OCI-LY1 (cell line): ENCODE results near the gene RAB19.
A peak's percentile ranks its signal among the peaks of the same experiment; 100 is the strongest.

Experiments used
- H2AFZ ChIP-seq: fragments of 200-600 bp; sonication (generic), shearing (Covaris generic); 2 replicates; pipeline ENCODE4 v1.6.0; 2014; ENCODE audit warnings: antibody characterized with exemption, mild to moderate bottlenecking, low read length
- H3F3A ChIP-seq: fragments of 200-600 bp; sonication (generic), shearing (Covaris generic); 2 replicates; pipeline ENCODE4 v1.6.0; 2014; ENCODE audit warnings: mild to moderate bottlenecking, antibody characterized with exemption, low read length, moderate library complexity; ENCODE audit not compliant: insufficient read depth
- H3K27ac ChIP-seq: fragments of 200-600 bp; sonication (generic); 2 replicates; pipeline ENCODE4 v1.5.1; 2014; ENCODE audit warnings: low read length, mixed run types, mild to moderate bottlenecking, low read depth; ENCODE audit not compliant: poor library complexity, severe bottlenecking
- H3K27me3 ChIP-seq: fragments of 200-600 bp; sonication (generic); 2 replicates; pipeline ENCODE4 v1.6.0; 2014; ENCODE audit warnings: antibody characterized with exemption, mild to moderate bottlenecking, low read length, moderate library complexity; ENCODE audit not compliant: insufficient read depth
- H3K36me3 ChIP-seq: fragments of 200-600 bp; sonication (generic); 2 replicates; pipeline ENCODE4 v1.6.1; 2014; ENCODE audit warnings: mild to moderate bottlenecking, antibody characterized with exemption, low read length, moderate library complexity, mixed read lengths; ENCODE audit not compliant: insufficient read depth
- H3K4me1 ChIP-seq: fragments of 200-600 bp; sonication (generic); 2 replicates; pipeline ENCODE4 v1.5.1; 2014; ENCODE audit warnings: mild to moderate bottlenecking, low read length, moderate library complexity; ENCODE audit not compliant: insufficient read depth, severe bottlenecking
- H3K4me2 ChIP-seq: fragments of 200-600 bp; sonication (generic), shearing (Covaris generic); 2 replicates; pipeline ENCODE4 v1.6.1; 2014; ENCODE audit warnings: low read length
- H3K4me3 ChIP-seq: fragments of 200-600 bp; sonication (generic); 2 replicates; pipeline ENCODE4 v1.5.1; 2014; ENCODE audit warnings: low read length, low read depth, mild to moderate bottlenecking, mixed read lengths; ENCODE audit not compliant: poor library complexity, severe bottlenecking
- H3K79me2 ChIP-seq: fragments of 200-600 bp; shearing (Covaris generic); 2 replicates; pipeline ENCODE4 v1.6.1; 2016; ENCODE audit warnings: mixed run types, low read length, mixed read lengths; ENCODE audit not compliant: insufficient read depth
- H3K9ac ChIP-seq: fragments of 200-600 bp; sonication (generic), shearing (Covaris generic); 2 replicates; pipeline ENCODE4 v1.6.1; 2014; ENCODE audit warnings: mild to moderate bottlenecking, low read length, mixed read lengths
- H3K9me2 ChIP-seq: fragments of 200-600 bp; sonication (generic), shearing (Covaris generic); 2 replicates; pipeline ENCODE4 v1.6.1; 2014; ENCODE audit warnings: low read depth, mild to moderate bottlenecking, low read length, mixed read lengths
- H3K9me3 ChIP-seq: fragments of 200-600 bp; shearing (Covaris generic); 2 replicates; pipeline ENCODE4 v1.6.1; 2014; ENCODE audit warnings: low read length, mixed read lengths
- H4K20me1 ChIP-seq: fragments of 200-600 bp; sonication (generic), shearing (Covaris generic); 2 replicates; pipeline ENCODE4 v1.6.0; 2016; ENCODE audit warnings: mild to moderate bottlenecking, low read length; ENCODE audit not compliant: insufficient read depth
- CTCF ChIP-seq: fragments of 200-600 bp; sonication (generic), shearing (Covaris generic); IDR thresholded peaks from 2 replicates; pipeline ENCODE4 v1.5.1; 2017; ENCODE audit warnings: mild to moderate bottlenecking, antibody characterized with exemption, low read length, moderate library complexity, mixed read lengths
- EZH2 ChIP-seq: fragments of 200-600 bp; sonication (generic), shearing (Covaris generic); IDR thresholded peaks from 2 replicates; pipeline ENCODE4 v1.8.0; 2017; ENCODE audit warnings: borderline replicate concordance, mixed run types, mild to moderate bottlenecking, antibody characterized with exemption, low read length, moderate library complexity, mixed read lengths

The RAB19 gene

GRCh38 chr7:140403878-140404564 lies at the start of gene RAB19:
TSS of gene RAB19 (plus strand) at chr7:140404058. CDS start at chr7:140407647, 3,589 bp downstream.
- Histone ChIP-seq H3K4me3 (peak within 1 kb of the TSS; percentile 65), H3F3A (no peaks in the 10 kb centered on the region), H3K36me3 (no peaks in the 10 kb centered on the region), H3K4me1 (peaks cover 12% of the 10 kb centered on the region), H3K27me3 (peaks cover 7% of the 10 kb centered on the region; the same call in 1 of the 2 replicates), H3K27ac (no peak within 1 kb of the TSS), H2AFZ (peak within 1 kb of the TSS; percentile 93; the same call in 1 of the 2 replicates), H3K9ac (peak within 1 kb of the TSS; percentile 48; the same call in 1 of the 2 replicates), H3K9me2 (no peaks in the 10 kb centered on the region), H3K79me2 (no peaks in the 10 kb centered on the region), H3K9me3 (no peaks in the 10 kb centered on the region), H3K4me2 (peak within 1 kb of the TSS; percentile 87), H4K20me1 (no peaks in the 10 kb centered on the region)
- TF ChIP-seq CTCF (no peak), EZH2 (no peak)

- Histone ChIP-seq H3F3A (no peaks in the 10 kb centered on the region), H3K9ac (no peak overlapping the region), H3K9me3 (no peaks in the 10 kb centered on the region), H3K9me2 (no peaks in the 10 kb centered on the region), H2AFZ (no peak overlapping the region), H4K20me1 (no peaks in the 10 kb centered on the region), H3K36me3 (no peaks in the 10 kb centered on the region), H3K27me3 (no peaks in the 10 kb centered on the region), H3K79me2 (no peaks in the 10 kb centered on the region), H3K4me3 (no peak overlapping the region), H3K27ac (no peak overlapping the region), H3K4me1 (peaks cover 4% of the 10 kb centered on the region), H3K4me2 (no peak overlapping the region)
- TF ChIP-seq EZH2 (no peak), CTCF (no peak)
Measured at GRCh38 chr7:140358024-140358411, 45.8 kb upstream of the RAB19 start.

- Histone ChIP-seq H3K36me3 (no peaks in the 10 kb centered on the region), H3K4me2 (no peak overlapping the region), H3K4me1 (peaks cover 4% of the 10 kb centered on the region), H3K4me3 (no peak overlapping the region), H3F3A (no peaks in the 10 kb centered on the region), H3K9ac (no peak overlapping the region), H3K27me3 (no peaks in the 10 kb centered on the region), H2AFZ (no peak overlapping the region), H4K20me1 (no peaks in the 10 kb centered on the region), H3K27ac (no peak overlapping the region), H3K9me3 (no peaks in the 10 kb centered on the region), H3K9me2 (no peaks in the 10 kb centered on the region), H3K79me2 (no peaks in the 10 kb centered on the region)
- TF ChIP-seq CTCF = no peak
- TF ChIP-seq EZH2 = no peak
Measured at GRCh38 chr7:140358412-140359051, 45.3 kb upstream of the RAB19 start.
